Gastroesophageal sphincter (tissue), 3 donors: ENCODE results near the gene CCDC181.

ENCODE experiments used
- CTCF ChIP-seq, 4 experiments: fragments of 200-600 bp in 2 of 4; fragments of 450-650 bp in 2 of 4; sonication (generic) in 1 of 4; IDR thresholded peaks; one replicate each; pipeline ENCODE4 v1.5.1; 2017 to 2019; ENCODE audit warnings: antibody characterized with exemption in 4 of 4, mild to moderate bottlenecking in 2 of 4, moderate library complexity in 2 of 4
- POLR2A ChIP-seq, 2 donors: fragments of 450-650 bp; IDR thresholded peaks; one replicate each; pipeline ENCODE4 v1.6.1; 2017; ENCODE audit warnings: antibody characterized with exemption in 2 of 2, mild to moderate bottlenecking in 2 of 2, moderate library complexity in 1 of 2
- POLR2AphosphoS5 ChIP-seq: sonication (generic); formaldehyde crosslinking; IDR thresholded peaks from one replicate; pipeline ENCODE4 v1.6.1; 2017; ENCODE audit warnings: antibody characterized with exemption

- TF ChIP-seq POLR2A (IDR thresholded peaks at IDR 0.05) (no peak), POLR2AphosphoS5 (no peak), CTCF (IDR thresholded peaks at IDR 0.05) (no peak)
These were observed 62.3 kb downstream of the CCDC181 start for GRCh38 chr1:169364948-169365347.
